HG02571 (cell line): ENCODE data around the gene CBLIF.
"Not testable (repeated sequence)": the region's sequence is repeated elsewhere in the genome, so short reads cannot be mapped to it uniquely, and the experiment has no call there.

Experiments
- ATAC-seq: cut with Tn5 transposase; IDR thresholded peaks from one replicate; pipeline ENCODE4 v1.9.1; 2021; ENCODE audit warnings: mild to moderate bottlenecking, moderate library complexity; ENCODE audit not compliant: unreplicated experiment

CBLIF gene

GRCh38 chr11:59801160-59801706 is 44.1 kb downstream of the CBLIF start:
- no peak for ATAC-seq

- ATAC-seq, result no peak
Observed at GRCh38 chr11:59800390-59801025, 44.8 kb downstream of the CBLIF start.

- no peak for ATAC-seq
Observed at GRCh38 chr11:59794417-59794816, 50.9 kb downstream of the CBLIF start.

- no peak for ATAC-seq
Observed at GRCh38 chr11:59792507-59792906, 52.8 kb downstream of the CBLIF start.

GRCh38 chr11:59791639-59792038 is 53.7 kb downstream of the CBLIF start:
- ATAC-seq, result no peak

- no peak for ATAC-seq
Observed at GRCh38 chr11:59787816-59788215, 57.5 kb downstream of the CBLIF start.

- no peak for ATAC-seq
Observed at GRCh38 chr11:59787255-59787588, 58.1 kb downstream of the CBLIF start.

- no peak for ATAC-seq
Observed at GRCh38 chr11:59785818-59786217, 59.5 kb downstream of the CBLIF start.

- not testable (repeated sequence) for ATAC-seq
Observed at GRCh38 chr11:59784441-59784840, 60.9 kb downstream of the CBLIF start.

- ATAC-seq, result no peak
Observed at GRCh38 chr11:59783632-59784090, 61.6 kb downstream of the CBLIF start.

- no peak for ATAC-seq
Observed at GRCh38 chr11:59782080-59782479, 63.2 kb downstream of the CBLIF start.

- no peak for ATAC-seq
Observed at GRCh38 chr11:59779487-59779886, 65.8 kb downstream of the CBLIF start.
